HepG2 (cell line): Measurements from ENCODE around the gene FMNL1. TPM values are rescaled to one million over a fixed set of nuclear protein-coding genes. Genes with fewer than 3 reads are reported as not detected.

Experiments
- FOXA3 ChIP-seq: IDR thresholded peaks from 2 replicates; pipeline ENCODE4 v1.6.1; 2016; ENCODE audit warnings: missing genetic modification reagents, missing compliant biosample characterization
- FOXK1 ChIP-seq: sonication (generic); formaldehyde crosslinking; IDR thresholded peaks from 2 replicates; pipeline ENCODE4 v1.4.0; 2020; ENCODE audit warnings: low read depth, missing genetic modification reagents, borderline replicate concordance
- FOXP1 ChIP-seq, 2 experiments: fragments of 450-650 bp in 1 of 2; IDR thresholded peaks; 2 replicates each; pipeline ENCODE4 v1.6.1; 2017 to 2018; ENCODE audit warnings: antibody characterized with exemption in 1 of 2
- IRX3 ChIP-seq: sonication (generic); formaldehyde crosslinking; IDR thresholded peaks from 2 replicates; pipeline ENCODE4 v1.8.1; 2023; ENCODE audit warnings: mild to moderate bottlenecking, low read depth, missing genetic modification reagents, borderline replicate concordance
- PTBP1 ChIP-seq: fragments of 200-400 bp; formaldehyde crosslinking; IDR thresholded peaks from 2 replicates; pipeline ENCODE4 v1.6.1; 2018; ENCODE audit warnings: low read length, low read depth; ENCODE audit not compliant: poor library complexity, severe bottlenecking
- SALL1 ChIP-seq: sonication (generic); formaldehyde crosslinking; IDR thresholded peaks from 2 replicates; pipeline ENCODE4 v1.8.0; 2022; ENCODE audit warnings: mild to moderate bottlenecking, missing genetic modification reagents
- SCMH1 ChIP-seq: sonication (generic); formaldehyde crosslinking; IDR thresholded peaks from 2 replicates; pipeline ENCODE4 v1.9.0; 2021; ENCODE audit warnings: missing genetic modification reagents, mild to moderate bottlenecking, borderline replicate concordance
- TAF15 ChIP-seq: fragments of 200-400 bp; formaldehyde crosslinking; IDR thresholded peaks from one replicate; pipeline ENCODE4 v1.6.1; 2018; ENCODE audit warnings: mild to moderate bottlenecking, low read depth, low read length; ENCODE audit not compliant: poor library complexity, severe bottlenecking
- U2AF2 ChIP-seq: fragments of 200-400 bp; formaldehyde crosslinking; IDR thresholded peaks from 2 replicates; pipeline ENCODE4 v1.6.1; 2017; ENCODE audit warnings: low read depth, mild to moderate bottlenecking, low read length
- ZNF160 ChIP-seq: sonication (generic); formaldehyde crosslinking; IDR thresholded peaks from 2 replicates; pipeline ENCODE4 v1.8.0; 2022; ENCODE audit warnings: mild to moderate bottlenecking, inconsistent platforms, missing genetic modification reagents
- ZNF549 ChIP-seq: sonication (generic); formaldehyde crosslinking; IDR thresholded peaks from 2 replicates; pipeline ENCODE4 v1.5.0; 2020; ENCODE audit warnings: missing genetic modification reagents
- ZNF572 ChIP-seq: sonication (generic); formaldehyde crosslinking; IDR thresholded peaks from 2 replicates; pipeline ENCODE4 v1.5.1; 2020; ENCODE audit warnings: mild to moderate bottlenecking, missing genetic modification reagents
- ZNF841 ChIP-seq: sonication (generic); formaldehyde crosslinking; IDR thresholded peaks from 2 replicates; pipeline ENCODE4 v1.8.1; 2023; ENCODE audit warnings: missing genetic modification reagents, borderline replicate concordance
- ZSCAN12 ChIP-seq: sonication (generic); formaldehyde crosslinking; IDR thresholded peaks from 2 replicates; pipeline ENCODE4 v1.9.0; 2021; ENCODE audit warnings: mild to moderate bottlenecking, missing genetic modification reagents
- polyA plus RNA-seq, 8 experiments: library from polyadenylated mRNA; depleted of rRNA in 3 of 8; stranded (reverse) in 7 of 8; unstranded in 1 of 8; fragments of >200 nt; fragmentation: Illumina TruSeq in 4 of 8; extraction: Trizol in 4 of 8; gene quantifications; 2 replicates each; pipeline versions ENCODE4 v1.2.1 to v1.2.3, GENCODE V29; 2011 to 2016; ENCODE audit warnings: low read depth in 4 of 8, missing spikeins in 1 of 8, mixed read lengths in 1 of 8; ENCODE audit not compliant: insufficient read depth in 1 of 8
- total RNA-seq, 5 experiments: library from RNA; depleted of rRNA; stranded (reverse); fragments of >200 nt; fragmentation: Illumina TruSeq; extraction: Trizol; gene quantifications; 2 replicates each; pipeline ENCODE4 v1.2.3, GENCODE V29; 2016; ENCODE audit warnings: low read depth in 1 of 5
- TF ChIP-seq, protein P1 (sequence below): sonication (generic); formaldehyde crosslinking; IDR thresholded peaks from 2 replicates; pipeline ENCODE4 v1.4.0; 2020; ENCODE audit warnings: missing genetic modification reagents
- TF ChIP-seq, protein P2 (sequence below), 2 experiments: fragments of 450-650 bp in 1 of 2; sonication (generic) in 1 of 2; formaldehyde crosslinking in 1 of 2; IDR thresholded peaks; 2 replicates each; pipeline versions ENCODE4 v1.6.1 to v1.8.0; 2016 to 2022; ENCODE audit warnings: antibody characterized with exemption in 1 of 2, mild to moderate bottlenecking in 1 of 2, missing genetic modification reagents in 1 of 2
- TF ChIP-seq, protein P3 (sequence below): sonication (generic); formaldehyde crosslinking; IDR thresholded peaks from 2 replicates; pipeline ENCODE4 v1.8.0; 2022; ENCODE audit warnings: mild to moderate bottlenecking, missing genetic modification reagents, moderate library complexity

FMNL1 gene
- total and polyA plus RNA-seq, 2 of the 13 experiments (the other 11 are each of a cell fraction or from before 2014, with no cell fraction given): 0.53 to 0.70 TPM

DNA sequence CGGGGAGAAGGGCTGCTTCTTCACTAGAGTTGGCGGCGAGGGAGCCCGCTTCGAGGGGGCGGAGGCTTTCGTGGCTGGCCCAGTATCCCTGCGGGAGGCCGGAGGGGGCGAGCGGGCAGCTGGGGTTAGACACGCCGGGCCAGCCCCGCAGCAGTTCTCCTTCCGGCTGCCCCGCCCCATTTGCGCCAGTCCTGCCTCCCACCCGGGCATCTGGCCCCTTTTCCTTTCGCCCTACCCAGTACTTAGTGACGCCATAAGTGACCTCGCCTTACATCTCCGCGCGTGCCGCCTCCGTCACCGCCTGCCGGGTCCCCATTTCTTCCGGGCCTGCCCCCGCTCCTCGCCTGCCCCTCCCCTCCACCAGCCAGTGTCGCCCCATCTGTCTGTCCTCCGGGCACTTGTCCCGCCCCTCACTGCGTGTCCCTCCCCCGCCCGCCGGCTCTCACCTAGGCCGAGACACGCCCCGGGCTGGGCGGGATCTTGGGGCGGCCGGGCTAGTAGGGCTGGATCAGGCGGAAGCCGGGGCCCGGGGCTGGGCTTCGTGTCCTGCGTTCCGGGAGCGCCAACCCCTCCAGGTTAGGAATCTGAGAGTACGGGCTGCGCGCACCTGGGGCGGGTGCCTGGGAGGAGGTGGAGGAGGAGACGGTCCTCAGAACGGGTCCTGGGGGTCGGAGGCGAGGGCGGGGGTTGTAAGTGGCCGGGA lies 25.9 kb downstream of the FMNL1 start (continued):
- TF ChIP-seq ZNF841 (no peak), ZNF160 (0 out of 2 replicates have a peak, but pooled peaks have one; percentile 45), PTBP1 (no peak), FOXK1 (CRISPR knock-in tag) (no peak), SCMH1 (CRISPR knock-in tag) (no peak), ZSCAN12 (CRISPR knock-in tag) (no peak), ZNF572 (CRISPR knock-in tag) (no peak), FOXA3 (CRISPR knock-in tag) (peak; percentile 24; the same call in 1 of the 2 replicates), TAF15 (no peak), FOXP1 (IDR thresholded peaks at IDR 0.05) (no peak), FOXP1 (CRISPR knock-in tag; IDR thresholded peaks at IDR 0.05) (no peak), U2AF2 (no peak), ZNF549 (CRISPR knock-in tag) (no peak), IRX3 (CRISPR knock-in tag) (no peak), SALL1 (no peak; the same call in 1 of the 2 replicates)
- TF ChIP-seq, protein P1, sequence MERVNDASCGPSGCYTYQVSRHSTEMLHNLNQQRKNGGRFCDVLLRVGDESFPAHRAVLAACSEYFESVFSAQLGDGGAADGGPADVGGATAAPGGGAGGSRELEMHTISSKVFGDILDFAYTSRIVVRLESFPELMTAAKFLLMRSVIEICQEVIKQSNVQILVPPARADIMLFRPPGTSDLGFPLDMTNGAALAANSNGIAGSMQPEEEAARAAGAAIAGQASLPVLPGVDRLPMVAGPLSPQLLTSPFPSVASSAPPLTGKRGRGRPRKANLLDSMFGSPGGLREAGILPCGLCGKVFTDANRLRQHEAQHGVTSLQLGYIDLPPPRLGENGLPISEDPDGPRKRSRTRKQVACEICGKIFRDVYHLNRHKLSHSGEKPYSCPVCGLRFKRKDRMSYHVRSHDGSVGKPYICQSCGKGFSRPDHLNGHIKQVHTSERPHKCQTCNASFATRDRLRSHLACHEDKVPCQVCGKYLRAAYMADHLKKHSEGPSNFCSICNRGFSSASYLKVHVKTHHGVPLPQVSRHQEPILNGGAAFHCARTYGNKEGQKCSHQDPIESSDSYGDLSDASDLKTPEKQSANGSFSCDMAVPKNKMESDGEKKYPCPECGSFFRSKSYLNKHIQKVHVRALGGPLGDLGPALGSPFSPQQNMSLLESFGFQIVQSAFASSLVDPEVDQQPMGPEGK: peak; percentile 81
- TF ChIP-seq, protein P2, sequence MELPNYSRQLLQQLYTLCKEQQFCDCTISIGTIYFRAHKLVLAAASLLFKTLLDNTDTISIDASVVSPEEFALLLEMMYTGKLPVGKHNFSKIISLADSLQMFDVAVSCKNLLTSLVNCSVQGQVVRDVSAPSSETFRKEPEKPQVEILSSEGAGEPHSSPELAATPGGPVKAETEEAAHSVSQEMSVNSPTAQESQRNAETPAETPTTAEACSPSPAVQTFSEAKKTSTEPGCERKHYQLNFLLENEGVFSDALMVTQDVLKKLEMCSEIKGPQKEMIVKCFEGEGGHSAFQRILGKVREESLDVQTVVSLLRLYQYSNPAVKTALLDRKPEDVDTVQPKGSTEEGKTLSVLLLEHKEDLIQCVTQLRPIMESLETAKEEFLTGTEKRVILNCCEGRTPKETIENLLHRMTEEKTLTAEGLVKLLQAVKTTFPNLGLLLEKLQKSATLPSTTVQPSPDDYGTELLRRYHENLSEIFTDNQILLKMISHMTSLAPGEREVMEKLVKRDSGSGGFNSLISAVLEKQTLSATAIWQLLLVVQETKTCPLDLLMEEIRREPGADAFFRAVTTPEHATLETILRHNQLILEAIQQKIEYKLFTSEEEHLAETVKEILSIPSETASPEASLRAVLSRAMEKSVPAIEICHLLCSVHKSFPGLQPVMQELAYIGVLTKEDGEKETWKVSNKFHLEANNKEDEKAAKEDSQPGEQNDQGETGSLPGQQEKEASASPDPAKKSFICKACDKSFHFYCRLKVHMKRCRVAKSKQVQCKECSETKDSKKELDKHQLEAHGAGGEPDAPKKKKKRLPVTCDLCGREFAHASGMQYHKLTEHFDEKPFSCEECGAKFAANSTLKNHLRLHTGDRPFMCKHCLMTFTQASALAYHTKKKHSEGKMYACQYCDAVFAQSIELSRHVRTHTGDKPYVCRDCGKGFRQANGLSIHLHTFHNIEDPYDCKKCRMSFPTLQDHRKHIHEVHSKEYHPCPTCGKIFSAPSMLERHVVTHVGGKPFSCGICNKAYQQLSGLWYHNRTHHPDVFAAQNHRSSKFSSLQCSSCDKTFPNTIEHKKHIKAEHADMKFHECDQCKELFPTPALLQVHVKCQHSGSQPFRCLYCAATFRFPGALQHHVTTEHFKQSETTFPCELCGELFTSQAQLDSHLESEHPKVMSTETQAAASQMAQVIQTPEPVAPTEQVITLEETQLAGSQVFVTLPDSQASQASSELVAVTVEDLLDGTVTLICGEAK (IDR thresholded peaks at IDR 0.05): no peak
- TF ChIP-seq, protein P2 (CRISPR knock-in tag; IDR thresholded peaks at IDR 0.05): no peak
- TF ChIP-seq, protein P3, sequence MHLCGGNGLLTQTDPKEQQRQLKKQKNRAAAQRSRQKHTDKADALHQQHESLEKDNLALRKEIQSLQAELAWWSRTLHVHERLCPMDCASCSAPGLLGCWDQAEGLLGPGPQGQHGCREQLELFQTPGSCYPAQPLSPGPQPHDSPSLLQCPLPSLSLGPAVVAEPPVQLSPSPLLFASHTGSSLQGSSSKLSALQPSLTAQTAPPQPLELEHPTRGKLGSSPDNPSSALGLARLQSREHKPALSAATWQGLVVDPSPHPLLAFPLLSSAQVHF: no peak
